GM18858 (cell line): Measurements from ENCODE around the gene SMIM12.

ENCODE experiments used
- ATAC-seq: cut with Tn5 transposase; IDR thresholded peaks from one replicate; pipeline ENCODE4 v1.9.1; 2021; ENCODE audit not compliant: unreplicated experiment

SMIM12 gene

GRCh38 chr1:34874296-34874952, 14.9 kb upstream of the SMIM12 start:
- ATAC-seq, result no peak

GRCh38 chr1:34872133-34872503, 12.6 kb upstream of the SMIM12 start:
- ATAC-seq, result no peak

GRCh38 chr1:34871443-34872132, 12.0 kb upstream of the SMIM12 start:
- no peak for ATAC-seq

- no peak for ATAC-seq
These were observed 10.8 kb upstream of the SMIM12 start for GRCh38 chr1:34870395-34870794.

GRCh38 chr1:34869760-34870159, 10.2 kb upstream of the SMIM12 start:
- no peak for ATAC-seq

GRCh38 chr1:34868230-34869049, 8.9 kb upstream of the SMIM12 start:
- ATAC-seq, result no peak

GRCh38 chr1:34867415-34867814, 7.9 kb upstream of the SMIM12 start:
- no peak for ATAC-seq

- ATAC-seq, result no peak
These were observed 7.2 kb upstream of the SMIM12 start for GRCh38 chr1:34866762-34867109.

- no peak for ATAC-seq
These were observed 6.6 kb upstream of the SMIM12 start for GRCh38 chr1:34865981-34866761.

- ATAC-seq, result no peak
These were observed 6.0 kb upstream of the SMIM12 start for GRCh38 chr1:34865573-34865972.

- ATAC-seq, result no peak
These were observed 5.2 kb upstream of the SMIM12 start for GRCh38 chr1:34864759-34865158.

- no peak for ATAC-seq
These were observed 4.0 kb upstream of the SMIM12 start for GRCh38 chr1:34863501-34863900.

- ATAC-seq, result peak; percentile 16
These were observed 576 bp downstream of the SMIM12 start for GRCh38 chr1:34858901-34859445.

- no peak for ATAC-seq
These were observed 2.9 kb downstream of the SMIM12 start for GRCh38 chr1:34856697-34857096.

GRCh38 chr1:34852677-34853217, 6.8 kb downstream of the SMIM12 start:
- peak; percentile 88 for ATAC-seq

GRCh38 chr1:34851431-34852105, 8.0 kb downstream of the SMIM12 start:
- no peak for ATAC-seq

- ATAC-seq, result no peak
These were observed 9.2 kb downstream of the SMIM12 start for GRCh38 chr1:34850382-34850781.

GRCh38 chr1:34847094-34847493, 12.5 kb downstream of the SMIM12 start:
- ATAC-seq, result no peak

GRCh38 chr1:34846265-34846664, 13.3 kb downstream of the SMIM12 start:
- ATAC-seq, result no peak
